AG04449 (cell line): ENCODE measurements around the gene ABCA7.

Experiments
- CTCF ChIA-PET: fragments of 350-600 bp; formaldehyde crosslinking; extraction: SDS; loops from one replicate; lab custom pipeline; 2021; ENCODE audit warnings: antibody characterized with exemption; lab: Yijun Ruan, JAX
- POLR2A ChIA-PET: fragments of 400-600, 350-600 bp; formaldehyde crosslinking; extraction: SDS; loops from one replicate; lab custom pipeline; 2020; ENCODE audit warnings: antibody characterized with exemption, inconsistent platforms; lab: Yijun Ruan, JAX
- DNase-seq: peaks from one replicate; pipeline ENCODE4 v3.0.0-alpha.2; 2010; ENCODE audit warnings: low read depth, low spot score
- H3K4me3 ChIP-seq: 2 replicates; pipeline ENCODE4 v1.5.1; 2011; ENCODE audit warnings: low read depth, mild to moderate bottlenecking, control low read depth, low read length
- CTCF ChIP-seq: IDR thresholded peaks from one replicate; pipeline ENCODE4 v1.5.1; 2011; ENCODE audit warnings: mild to moderate bottlenecking, moderate library complexity, low read length, control low read depth, inconsistent platforms; ENCODE audit not compliant: insufficient read depth; ENCODE audit errors: missing control alignments

Gene ABCA7

GRCh38 chr19:1013218-1013617 lies 26.7 kb upstream of the ABCA7 start:
- no peak for TF ChIP-seq CTCF
- DNase-seq: no peak
- ChIA-PET CTCF (interaction anchor here (1.2 kb wide), 1 partner anchor 227 kb away, joined by 3 read pairs; no protein-coding TSS in a partner anchor), POLR2A (interaction anchor here (0.6 kb wide), 1 partner anchor 29 kb away, joined by 4 read pairs; no protein-coding TSS in a partner anchor)
- no peak overlapping the region for H3K4me3 ChIP-seq

- no peak overlapping the region for H3K4me3 ChIP-seq
- DNase-seq: no peak
- ChIA-PET POLR2A (no interaction called here), CTCF (interaction anchor here (0.6 to 1.1 kb wide), 3 partner anchors 9 to 180 kb away, joined by 3 read pairs; partner anchors contain the start of gene WDR18)
- TF ChIP-seq CTCF: no peak
These were observed 25.5 kb upstream of the ABCA7 start for GRCh38 chr19:1014161-1015060.

GRCh38 chr19:1015061-1015781 lies 24.7 kb upstream of the ABCA7 start:
- POLR2A ChIA-PET: no interaction called here
- no peak for TF ChIP-seq CTCF
- no peak for DNase-seq
- CTCF ChIA-PET: interaction anchor here (0.9 to 1.1 kb wide), 2 partner anchors 9 to 180 kb away, joined by 3 read pairs; no protein-coding TSS in a partner anchor
- H3K4me3 ChIP-seq: no peak overlapping the region

GRCh38 chr19:1015782-1016646 lies 23.9 kb upstream of the ABCA7 start:
- ChIA-PET POLR2A (interaction anchor here (1.3 kb wide), 1 partner anchor 228 kb away, joined by 3 read pairs; no protein-coding TSS in a partner anchor), CTCF (interaction anchor here (1.0 to 1.4 kb wide), 3 partner anchors 20 to 179 kb away, joined by 3 to 4 read pairs (median 3); no protein-coding TSS in a partner anchor)
- H3K4me3 ChIP-seq: no peak overlapping the region
- no peak for TF ChIP-seq CTCF
- no peak for DNase-seq

- H3K4me3 ChIP-seq: peak overlapping the region; percentile 23
- ChIA-PET CTCF (interaction anchor here (0.8 to 1.4 kb wide), 3 partner anchors 20 to 228 kb away, joined by 3 to 4 read pairs (median 3); no protein-coding TSS in a partner anchor), POLR2A (interaction anchor here (1.3 kb wide), 1 partner anchor 228 kb away, joined by 3 read pairs; no protein-coding TSS in a partner anchor)
- no peak for TF ChIP-seq CTCF
- no peak for DNase-seq
These were observed 23.2 kb upstream of the ABCA7 start for GRCh38 chr19:1016647-1017114.
